ENCODE results near the gene NOX3.

DNA sequence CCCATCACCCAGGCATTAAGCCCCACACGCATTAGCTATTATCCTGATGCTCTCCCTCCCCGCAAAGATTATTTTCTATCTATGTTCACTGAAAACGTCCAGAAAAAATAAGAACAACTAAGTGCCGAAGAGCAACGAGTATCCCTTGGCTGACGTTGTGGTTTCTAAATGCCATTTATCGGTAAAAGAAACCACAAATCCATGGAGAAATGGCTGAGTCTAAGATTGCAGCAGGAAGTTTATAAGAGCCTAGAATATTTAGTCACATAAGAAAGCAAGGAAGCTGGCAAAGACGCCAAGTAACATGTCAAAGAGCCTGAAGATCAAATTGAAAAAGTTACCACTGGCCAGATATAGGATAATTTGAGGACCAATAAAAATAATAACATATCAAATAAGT, 18.1 kb upstream of the NOX3 start:
- no peak for TF ChIP-seq CTCF (conservative IDR thresholded peaks at IDR 0.05; ENCODE audit: low read length)
- no peak for TF ChIP-seq EZH2phosphoT487 (IDR thresholded peaks at IDR 0.05; ENCODE audit: borderline replicate concordance)
